ENCODE measurements around the gene FBLN1.
"Not testable (repeated sequence)": the region's sequence is repeated elsewhere in the genome, so short reads cannot be mapped to it uniquely, and the experiment has no call there.

FBLN1 gene

GRCh38 chr22:45502215-45503049, at the start of gene FBLN1:
TSS of gene FBLN1 (plus strand) at chr22:45502883. CDS start at chr22:45502986, 103 bp downstream.
- DNase-seq (ENCODE audit: low read depth): no peak

GRCh38 chr22:45453764-45454163, 48.9 kb upstream of the FBLN1 start:
- DNase-seq (ENCODE audit: low read depth): no peak

- no peak for DNase-seq (ENCODE audit: low read depth)
Observed at GRCh38 chr22:45454275-45454674, 48.4 kb upstream of the FBLN1 start.

- DNase-seq (ENCODE audit: low read depth): no peak
Observed at GRCh38 chr22:45455212-45455611, 47.5 kb upstream of the FBLN1 start.

GRCh38 chr22:45455621-45456020, 47.1 kb upstream of the FBLN1 start:
- DNase-seq (ENCODE audit: low read depth): no peak

- DNase-seq (ENCODE audit: low read depth): no peak
Observed at GRCh38 chr22:45456811-45457210, 45.9 kb upstream of the FBLN1 start.

- no peak for DNase-seq (ENCODE audit: low read depth)
Observed at GRCh38 chr22:45458532-45458931, 44.2 kb upstream of the FBLN1 start.

- DNase-seq (ENCODE audit: low read depth): no peak
Observed at GRCh38 chr22:45459235-45459634, 43.4 kb upstream of the FBLN1 start.

GRCh38 chr22:45460288-45461109, 42.2 kb upstream of the FBLN1 start:
- DNase-seq (ENCODE audit: low read depth): no peak

- no peak for DNase-seq (ENCODE audit: low read depth)
Observed at GRCh38 chr22:45462034-45462655, 40.5 kb upstream of the FBLN1 start.

GRCh38 chr22:45463691-45464090, 39.0 kb upstream of the FBLN1 start:
- DNase-seq (ENCODE audit: low read depth): not testable (repeated sequence)

- DNase-seq (ENCODE audit: low read depth): no peak
Observed at GRCh38 chr22:45465633-45466032, 37.0 kb upstream of the FBLN1 start.

GRCh38 chr22:45468872-45469271, 33.8 kb upstream of the FBLN1 start:
- DNase-seq (ENCODE audit: low read depth): peak; percentile 59

- peak; percentile 18 for DNase-seq (ENCODE audit: low read depth)
Observed at GRCh38 chr22:45469281-45470073, 33.2 kb upstream of the FBLN1 start.

- no peak for DNase-seq (ENCODE audit: low read depth)
Observed at GRCh38 chr22:45470871-45471270, 31.8 kb upstream of the FBLN1 start.

GRCh38 chr22:45472426-45472825, 30.3 kb upstream of the FBLN1 start:
- DNase-seq (ENCODE audit: low read depth): no peak

- no peak for DNase-seq (ENCODE audit: low read depth)
Observed at GRCh38 chr22:45473626-45474237, 29.0 kb upstream of the FBLN1 start.

GRCh38 chr22:45475063-45475747, 27.5 kb upstream of the FBLN1 start:
- DNase-seq (ENCODE audit: low read depth): peak; percentile 26

- no peak for DNase-seq (ENCODE audit: low read depth)
Observed at GRCh38 chr22:45475851-45476514, 26.7 kb upstream of the FBLN1 start.

- DNase-seq (ENCODE audit: low read depth): peak; percentile 26
Observed at GRCh38 chr22:45476814-45477213, 25.9 kb upstream of the FBLN1 start.

Data from iris pigment epithelial cell (primary cell).